Subcutaneous adipose tissue (tissue), 4 donors: ENCODE measurements around the gene A3GALT2. TPM values are rescaled to one million over a fixed set of nuclear protein-coding genes. Genes with fewer than 3 reads are reported as not detected.

Experiments
- total RNA-seq, 4 donors: library from RNA; depleted of rRNA; stranded (reverse); fragments of >200 nt; gene quantifications; one replicate each; pipeline ENCODE4 v1.1.0, GENCODE V29; 2016
- TF ChIP-seq, protein P1 (sequence below): fragments of 450-650 bp; IDR thresholded peaks from one replicate; pipeline ENCODE4 v1.5.1; 2016; ENCODE audit warnings: low read depth, mild to moderate bottlenecking, control low read depth, antibody characterized with exemption, moderate library complexity

The A3GALT2 gene
- total RNA-seq, 4 donors from 2014 or later = not detected

DNA sequence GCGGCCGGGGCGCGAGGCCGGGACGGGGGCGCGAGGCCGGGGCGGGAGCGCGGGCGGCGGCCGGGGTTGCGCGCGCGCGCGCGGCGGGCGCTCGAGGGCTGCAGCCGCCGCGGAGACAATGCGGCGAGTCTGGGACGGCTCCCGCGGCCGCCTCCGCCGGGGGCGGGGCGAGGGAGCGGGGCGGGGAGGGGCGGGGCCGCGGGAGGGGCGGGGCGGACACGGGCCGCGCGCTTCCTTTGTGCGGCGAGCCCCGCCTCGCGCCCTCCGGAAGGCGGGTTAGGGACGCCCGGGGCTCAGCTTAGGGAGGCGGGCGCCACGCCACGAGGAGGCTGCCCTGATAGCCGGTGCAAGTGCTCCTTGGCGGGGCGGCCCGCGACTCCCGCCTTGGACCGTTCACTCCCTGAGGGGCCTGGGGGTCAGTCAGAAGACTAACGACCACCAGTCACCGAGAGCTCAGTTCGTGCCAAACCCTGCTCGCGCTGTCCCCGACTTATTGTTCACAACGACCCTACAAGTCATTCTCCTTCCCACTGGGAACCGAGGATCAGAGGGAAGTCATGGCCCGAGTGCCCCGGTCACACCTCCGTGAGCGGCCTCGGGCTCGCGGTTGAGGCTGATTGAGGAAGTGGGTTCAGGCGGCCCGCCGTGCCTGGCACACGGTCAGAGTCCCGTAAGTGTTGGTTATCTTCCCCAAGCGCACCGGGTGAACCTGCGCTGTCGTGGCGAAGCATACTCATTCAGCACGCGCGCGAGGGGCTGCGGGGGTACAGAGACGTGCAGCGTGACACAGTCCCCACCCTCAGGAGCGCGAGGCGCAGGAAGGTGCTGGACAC, 29.1 kb upstream of the A3GALT2 start:
- TF ChIP-seq, protein P1, sequence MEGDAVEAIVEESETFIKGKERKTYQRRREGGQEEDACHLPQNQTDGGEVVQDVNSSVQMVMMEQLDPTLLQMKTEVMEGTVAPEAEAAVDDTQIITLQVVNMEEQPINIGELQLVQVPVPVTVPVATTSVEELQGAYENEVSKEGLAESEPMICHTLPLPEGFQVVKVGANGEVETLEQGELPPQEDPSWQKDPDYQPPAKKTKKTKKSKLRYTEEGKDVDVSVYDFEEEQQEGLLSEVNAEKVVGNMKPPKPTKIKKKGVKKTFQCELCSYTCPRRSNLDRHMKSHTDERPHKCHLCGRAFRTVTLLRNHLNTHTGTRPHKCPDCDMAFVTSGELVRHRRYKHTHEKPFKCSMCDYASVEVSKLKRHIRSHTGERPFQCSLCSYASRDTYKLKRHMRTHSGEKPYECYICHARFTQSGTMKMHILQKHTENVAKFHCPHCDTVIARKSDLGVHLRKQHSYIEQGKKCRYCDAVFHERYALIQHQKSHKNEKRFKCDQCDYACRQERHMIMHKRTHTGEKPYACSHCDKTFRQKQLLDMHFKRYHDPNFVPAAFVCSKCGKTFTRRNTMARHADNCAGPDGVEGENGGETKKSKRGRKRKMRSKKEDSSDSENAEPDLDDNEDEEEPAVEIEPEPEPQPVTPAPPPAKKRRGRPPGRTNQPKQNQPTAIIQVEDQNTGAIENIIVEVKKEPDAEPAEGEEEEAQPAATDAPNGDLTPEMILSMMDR = no peak

GRCh38 chr1:33349081-33349759, 28.3 kb upstream of the A3GALT2 start:
- TF ChIP-seq, protein P1 = no peak

DNA sequence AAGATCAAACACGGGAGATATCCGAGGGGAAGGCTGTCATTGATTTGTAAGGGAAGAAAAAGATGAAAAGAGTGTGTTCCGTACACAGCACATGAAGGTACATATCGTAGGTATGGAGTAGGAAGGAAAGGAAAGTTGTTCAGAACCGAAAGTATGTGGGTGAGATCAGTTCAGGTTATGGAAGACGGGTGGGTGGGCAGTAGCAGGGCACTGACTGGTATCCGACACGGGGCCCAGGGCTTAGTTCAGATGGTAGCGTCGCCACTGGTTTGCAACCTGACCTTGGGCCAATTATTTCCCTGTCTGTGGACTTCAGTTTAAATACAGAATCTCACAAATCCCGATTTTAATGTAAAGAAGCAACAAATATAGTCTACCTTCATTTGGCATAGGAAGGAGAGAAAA, 27.8 kb upstream of the A3GALT2 start:
- TF ChIP-seq, protein P1 = no peak

- TF ChIP-seq, protein P1 = no peak
Measured at GRCh38 chr1:33348194-33348593, 27.3 kb upstream of the A3GALT2 start.

DNA sequence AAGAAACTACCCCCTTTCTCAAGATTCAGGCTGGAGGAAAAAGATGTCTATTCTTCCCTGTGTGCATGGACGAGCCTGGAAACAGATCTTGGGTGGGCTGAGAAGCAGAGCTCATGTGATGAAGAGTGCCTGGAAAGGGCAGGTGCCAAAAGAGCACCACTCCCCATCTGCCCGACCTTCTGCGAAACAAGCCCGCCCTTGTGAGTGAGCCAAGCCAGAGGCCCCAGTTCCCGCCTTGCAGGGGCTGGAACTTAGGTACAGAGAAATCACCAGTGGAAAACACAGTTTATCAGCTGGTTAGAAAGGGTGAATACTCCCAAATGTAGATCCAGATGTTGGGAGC, 26.7 kb upstream of the A3GALT2 start:
- TF ChIP-seq, protein P1 = no peak

GRCh38 chr1:33346927-33347649, 26.2 kb upstream of the A3GALT2 start:
- TF ChIP-seq, protein P1 = no peak

GRCh38 chr1:33346533-33346926, 25.6 kb upstream of the A3GALT2 start:
- TF ChIP-seq, protein P1 = no peak
